Choroid plexus epithelial cell (primary cell): ENCODE measurements around the gene TUSC1.
"Not testable (repeated sequence)": the region's sequence is repeated elsewhere in the genome, so short reads cannot be mapped to it uniquely, and the experiment has no call there.

Source experiments
- DNase-seq: peaks from one replicate; pipeline ENCODE4 v3.0.0-alpha.2; 2010; ENCODE audit warnings: low read depth
- H3K4me3 ChIP-seq: 2 replicates; pipeline ENCODE4 v1.5.1; 2011; ENCODE audit warnings: low read depth, mild to moderate bottlenecking, control low read depth, low read length, moderate library complexity
- TF ChIP-seq, protein P1 (sequence below): conservative IDR thresholded peaks from 2 replicates; pipeline ENCODE4 v1.5.1; 2011; ENCODE audit warnings: low read depth, mild to moderate bottlenecking, control low read depth, inconsistent platforms, low read length, moderate library complexity

The TUSC1 gene

DNA sequence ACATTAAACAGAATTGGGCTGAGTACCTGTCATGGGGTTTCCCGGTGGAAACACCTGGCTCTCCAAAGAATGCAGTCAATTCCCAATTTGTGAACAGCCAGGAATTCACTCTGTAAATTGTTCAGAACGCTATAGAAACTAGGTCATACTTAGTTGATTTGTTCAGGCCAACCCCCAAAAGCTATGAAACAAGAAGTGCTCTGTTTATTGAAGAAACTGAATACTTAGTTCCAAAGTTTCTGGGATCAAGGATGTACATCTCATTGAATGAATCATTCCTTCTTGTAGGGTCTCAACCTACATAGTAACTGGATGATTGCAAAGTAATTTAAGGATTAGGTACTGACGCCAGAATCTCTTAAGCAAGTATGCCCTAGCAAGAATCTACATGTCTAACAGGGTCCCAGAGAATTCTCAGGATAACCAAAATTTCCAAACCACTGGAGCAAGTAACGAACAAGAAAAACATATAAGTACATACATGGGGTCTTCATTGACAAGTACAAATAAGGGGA, 659 bp upstream of the TUSC1 start:
- no peak overlapping the region for H3K4me3 ChIP-seq
- TF ChIP-seq, protein P1, sequence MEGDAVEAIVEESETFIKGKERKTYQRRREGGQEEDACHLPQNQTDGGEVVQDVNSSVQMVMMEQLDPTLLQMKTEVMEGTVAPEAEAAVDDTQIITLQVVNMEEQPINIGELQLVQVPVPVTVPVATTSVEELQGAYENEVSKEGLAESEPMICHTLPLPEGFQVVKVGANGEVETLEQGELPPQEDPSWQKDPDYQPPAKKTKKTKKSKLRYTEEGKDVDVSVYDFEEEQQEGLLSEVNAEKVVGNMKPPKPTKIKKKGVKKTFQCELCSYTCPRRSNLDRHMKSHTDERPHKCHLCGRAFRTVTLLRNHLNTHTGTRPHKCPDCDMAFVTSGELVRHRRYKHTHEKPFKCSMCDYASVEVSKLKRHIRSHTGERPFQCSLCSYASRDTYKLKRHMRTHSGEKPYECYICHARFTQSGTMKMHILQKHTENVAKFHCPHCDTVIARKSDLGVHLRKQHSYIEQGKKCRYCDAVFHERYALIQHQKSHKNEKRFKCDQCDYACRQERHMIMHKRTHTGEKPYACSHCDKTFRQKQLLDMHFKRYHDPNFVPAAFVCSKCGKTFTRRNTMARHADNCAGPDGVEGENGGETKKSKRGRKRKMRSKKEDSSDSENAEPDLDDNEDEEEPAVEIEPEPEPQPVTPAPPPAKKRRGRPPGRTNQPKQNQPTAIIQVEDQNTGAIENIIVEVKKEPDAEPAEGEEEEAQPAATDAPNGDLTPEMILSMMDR: no peak
- no peak for DNase-seq

DNA sequence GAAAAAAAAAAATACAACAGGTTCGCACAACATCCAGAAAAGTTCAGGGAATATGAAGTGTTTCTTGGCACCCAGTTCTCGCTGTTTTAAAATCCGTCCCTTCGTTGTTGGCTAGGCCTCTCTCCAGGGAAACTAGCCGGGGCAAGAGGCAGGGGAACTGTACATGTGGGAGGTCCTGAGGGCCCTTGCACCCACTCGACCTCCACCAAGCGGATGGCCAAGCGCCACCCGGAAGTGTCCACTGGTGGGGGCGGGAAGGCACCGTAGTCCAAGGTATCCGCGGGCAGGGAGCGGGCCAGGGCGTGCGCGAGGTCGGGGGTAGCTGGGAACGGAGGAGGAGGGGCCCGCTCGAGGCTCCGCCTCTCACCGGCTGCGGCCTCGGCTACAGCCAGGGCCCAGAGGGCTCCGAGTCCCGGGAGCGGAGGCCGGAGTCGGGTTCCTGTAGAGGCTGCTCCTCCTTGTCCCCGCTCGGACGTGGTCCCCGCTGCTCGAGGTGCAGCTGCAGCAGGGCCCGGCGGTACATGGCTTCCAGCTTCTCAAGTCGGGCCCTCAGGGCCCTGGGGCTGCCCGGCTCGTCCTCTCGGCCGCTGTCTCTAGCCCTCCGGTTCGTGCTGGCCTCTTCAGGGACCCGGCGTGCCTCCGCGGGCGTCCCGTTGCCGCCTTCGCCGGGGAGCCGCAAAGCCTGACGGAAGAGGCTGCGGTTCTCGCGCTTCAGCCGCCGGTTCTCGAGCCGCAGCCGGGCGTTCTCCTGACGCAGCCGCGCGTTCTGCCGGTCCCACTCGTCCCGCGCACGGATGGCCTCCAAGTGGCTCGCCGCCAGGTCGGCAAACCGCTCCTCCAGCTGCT, 720 bp downstream of the TUSC1 start:
- peak overlapping the region; percentile 66 for H3K4me3 ChIP-seq
- DNase-seq: peak; percentile 53
- TF ChIP-seq, protein P1: no peak

DNA sequence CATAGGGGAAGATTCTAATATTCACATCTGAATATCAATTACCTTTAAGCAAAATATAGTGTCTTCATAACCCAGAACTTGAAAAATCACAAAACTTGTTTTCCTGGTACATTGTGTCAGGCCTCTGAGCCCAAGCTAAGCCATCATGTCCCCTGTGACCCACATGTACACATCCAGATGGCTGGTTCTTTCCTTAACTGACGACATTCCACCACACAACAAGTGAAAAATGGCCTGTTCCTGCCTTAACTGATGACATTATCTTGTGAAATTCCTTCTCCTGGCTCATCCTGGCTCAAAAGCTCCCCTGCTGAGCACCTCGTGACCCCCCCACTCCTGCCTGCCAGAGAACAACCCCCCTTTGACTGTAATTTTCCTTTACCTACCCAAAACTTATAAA, 2.4 kb downstream of the TUSC1 start:
- H3K4me3 ChIP-seq, DNase-seq: not testable (repeated sequence)

DNA sequence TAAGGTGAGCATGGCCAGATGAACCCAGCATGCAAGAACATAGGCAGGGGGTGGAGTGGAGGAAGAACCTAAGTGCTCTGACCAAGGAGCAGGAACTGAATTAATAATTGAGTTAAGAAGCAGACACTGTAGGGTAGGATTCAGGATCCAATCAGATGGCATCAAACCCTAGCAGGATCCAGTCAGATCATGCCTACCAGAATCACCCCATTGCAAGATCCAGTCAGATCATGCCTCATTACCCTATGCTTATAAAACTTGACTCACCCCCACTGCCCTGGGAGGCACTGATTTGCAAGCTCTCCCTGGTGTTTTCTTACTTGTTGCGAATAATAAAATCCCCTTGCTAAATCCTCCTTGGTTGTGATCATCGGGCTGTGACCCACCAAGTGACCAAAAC, 19.7 kb downstream of the TUSC1 start:
- TF ChIP-seq, protein P1: no peak
- H3K4me3 ChIP-seq: no peak overlapping the region
- DNase-seq: no peak

DNA sequence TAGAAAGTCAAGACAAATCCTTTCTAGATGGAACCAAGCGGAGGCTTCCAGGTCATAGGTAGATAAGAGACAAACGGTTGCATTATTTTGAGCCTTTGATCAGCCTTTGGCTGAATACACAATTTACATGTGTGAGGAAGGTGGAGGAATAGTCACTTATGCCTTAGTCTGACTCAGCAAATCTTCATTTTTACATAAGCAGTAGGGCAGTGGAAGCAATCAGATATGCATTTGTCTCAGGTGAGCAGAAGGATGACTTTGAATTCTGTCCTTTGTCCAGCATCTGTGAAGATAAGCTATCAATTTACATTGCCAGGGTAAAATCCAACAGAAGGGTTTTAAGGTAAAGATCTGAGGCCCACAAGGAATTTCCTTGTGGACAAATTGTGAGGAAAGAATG, 23.8 kb downstream of the TUSC1 start:
- TF ChIP-seq, protein P1: no peak
- no peak overlapping the region for H3K4me3 ChIP-seq

DNA sequence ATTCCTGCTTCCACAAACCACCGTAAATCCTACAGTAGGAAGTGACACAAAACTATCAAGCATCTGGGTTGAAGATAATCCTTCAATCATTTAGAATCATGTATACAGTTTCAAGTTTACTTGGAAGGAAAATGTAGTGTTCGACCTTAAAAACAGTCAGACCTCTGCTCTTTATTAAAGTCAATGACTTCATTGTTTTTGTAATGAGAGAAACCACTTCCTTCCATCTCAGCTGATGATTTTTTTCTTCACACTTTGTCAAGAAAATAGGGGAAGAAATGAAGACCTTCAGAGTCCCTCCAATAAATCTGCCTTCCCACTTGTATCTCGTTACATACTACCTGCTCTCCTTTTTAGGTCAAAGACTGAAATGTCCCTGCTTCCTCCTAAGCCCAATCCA, 30.1 kb downstream of the TUSC1 start:
- H3K4me3 ChIP-seq: no peak overlapping the region
- TF ChIP-seq, protein P1: no peak
- no peak for DNase-seq

More for the DNA sequence above, 23.8 kb downstream of the TUSC1 start:
- no peak for DNase-seq

DNA sequence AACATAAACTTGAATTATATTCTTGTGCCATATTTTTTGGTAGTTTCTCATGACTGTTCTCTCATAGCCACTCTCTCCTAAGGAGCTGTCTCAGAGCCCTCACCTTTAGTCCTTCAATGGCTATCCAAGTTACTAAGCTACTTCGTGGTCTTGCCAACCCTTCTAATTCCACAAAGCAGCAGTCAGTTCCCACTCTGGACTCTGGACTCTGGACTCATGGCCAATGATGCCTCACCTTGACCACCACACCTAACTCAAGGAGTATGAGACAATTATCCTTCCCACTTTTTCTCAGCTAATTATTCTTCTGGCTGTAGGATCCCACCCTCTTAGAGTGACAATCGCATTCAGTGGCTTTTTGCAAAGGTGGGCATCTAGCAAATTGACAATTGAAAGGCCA, 42.2 kb downstream of the TUSC1 start:
- DNase-seq: no peak
- no peak overlapping the region for H3K4me3 ChIP-seq
- TF ChIP-seq, protein P1: no peak
